ENCODE measurements around the gene KCNA10.

DNA sequence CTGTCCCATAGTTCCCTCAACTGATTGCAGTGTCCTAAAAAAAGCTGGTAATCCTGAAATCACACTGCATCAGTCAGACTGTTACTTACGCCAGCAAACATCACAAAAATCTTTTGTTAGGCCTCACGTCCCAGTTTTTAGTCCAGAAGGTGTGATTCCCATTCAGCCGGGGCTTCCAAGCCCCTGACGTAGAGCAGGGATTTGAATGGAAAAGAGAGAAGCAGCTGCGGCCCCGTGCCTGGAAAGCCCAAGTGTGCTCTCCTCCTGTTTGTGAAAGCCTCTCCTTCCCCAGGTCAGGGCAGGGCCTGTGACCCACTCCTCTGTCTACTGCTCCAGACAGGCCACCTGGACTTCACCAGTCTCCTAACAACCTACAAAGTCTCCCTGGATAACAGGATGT, 20.7 kb downstream of the KCNA10 start:
- no peak for TF ChIP-seq EZH2 (optimal IDR thresholded peaks at IDR 0.05; ENCODE audit: low read depth, low read length)
- no peak for TF ChIP-seq CTCF (IDR thresholded peaks at IDR 0.05; ENCODE audit: low read length)

Measured in MM.1S (cell line).